ENCODE measurements around the gene PADI6. TPM values are rescaled to one million over a fixed set of nuclear protein-coding genes. Genes with fewer than 3 reads are reported as not detected.

The PADI6 gene
- total and polyA plus RNA-seq, 9 of the 15 experiments (the other 6 are each of a cell fraction or from before 2014, with no cell fraction given): not detected

GRCh38 chr1:17360272-17360956, 11.6 kb upstream of the PADI6 start (continued):
- peak; percentile 97 for TF ChIP-seq CLOCK (CRISPR knock-in tag; IDR thresholded peaks at IDR 0.05; ENCODE audit: borderline replicate concordance)
- TF ChIP-seq IFI16 (CRISPR knock-in tag; IDR thresholded peaks at IDR 0.05): peak; percentile 100
- TF ChIP-seq ZNF143 (CRISPR knock-in tag; IDR thresholded peaks at IDR 0.05): no peak
- TF ChIP-seq HOMEZ (CRISPR knock-in tag; IDR thresholded peaks at IDR 0.05): peak; percentile 94
- TF ChIP-seq MAFG (tag; conservative IDR thresholded peaks at IDR 0.05): peak; percentile 91
- TF ChIP-seq ETV5 (CRISPR knock-in tag; IDR thresholded peaks at IDR 0.05; ENCODE audit: low read depth): 0 out of 2 replicates have a peak, but pooled peaks have one; percentile 44
- TF ChIP-seq ERF (CRISPR knock-in tag; IDR thresholded peaks at IDR 0.05): peak; percentile 99
- TF ChIP-seq ZSCAN32 (CRISPR knock-in tag; IDR thresholded peaks at IDR 0.05): peak; percentile 87
- TF ChIP-seq ZNF696 (CRISPR knock-in tag; conservative IDR thresholded peaks at IDR 0.05): peak; percentile 95
- peak in 1 of 2 experiments; percentile 70; a peak in 2 of 4 replicates for TF ChIP-seq FOXA3 (CRISPR knock-in tag; conservative IDR thresholded peaks at IDR 0.05 in 1 of 2, IDR thresholded peaks at IDR 0.05 in 1 of 2)
- TF ChIP-seq BRCA1 (IDR thresholded peaks at IDR 0.05): no peak
- no peak for TF ChIP-seq BRCA1 (CRISPR knock-in tag; IDR thresholded peaks at IDR 0.05)
- TF ChIP-seq CUX1 (CRISPR knock-in tag; IDR thresholded peaks at IDR 0.05): peak; percentile 100
- TF ChIP-seq PCBP2 (IDR thresholded peaks at IDR 0.05; ENCODE audit: low read depth, low read length, poor library complexity, severe bottlenecking): no peak
- no peak for TF ChIP-seq MCM7 (IDR thresholded peaks at IDR 0.05)
- TF ChIP-seq SRSF1 (IDR thresholded peaks at IDR 0.05; ENCODE audit: low read depth, low read length): no peak
- TF ChIP-seq RBM34 (IDR thresholded peaks at IDR 0.05; ENCODE audit: borderline replicate concordance, insufficient read depth, low read length): no peak
- peak; percentile 94 for TF ChIP-seq STAT5B (CRISPR knock-in tag; IDR thresholded peaks at IDR 0.05)
- TF ChIP-seq L3MBTL2 (IDR thresholded peaks at IDR 0.05): 0 out of 2 replicates have a peak, but pooled peaks have one; percentile 7
